ENCODE measurements around the gene PRLHR. TPM values are rescaled to one million over a fixed set of nuclear protein-coding genes. Genes with fewer than 3 reads are reported as not detected.

PRLHR gene
- total RNA-seq = not detected
- not detected for total RNA-seq (2013)

DNA sequence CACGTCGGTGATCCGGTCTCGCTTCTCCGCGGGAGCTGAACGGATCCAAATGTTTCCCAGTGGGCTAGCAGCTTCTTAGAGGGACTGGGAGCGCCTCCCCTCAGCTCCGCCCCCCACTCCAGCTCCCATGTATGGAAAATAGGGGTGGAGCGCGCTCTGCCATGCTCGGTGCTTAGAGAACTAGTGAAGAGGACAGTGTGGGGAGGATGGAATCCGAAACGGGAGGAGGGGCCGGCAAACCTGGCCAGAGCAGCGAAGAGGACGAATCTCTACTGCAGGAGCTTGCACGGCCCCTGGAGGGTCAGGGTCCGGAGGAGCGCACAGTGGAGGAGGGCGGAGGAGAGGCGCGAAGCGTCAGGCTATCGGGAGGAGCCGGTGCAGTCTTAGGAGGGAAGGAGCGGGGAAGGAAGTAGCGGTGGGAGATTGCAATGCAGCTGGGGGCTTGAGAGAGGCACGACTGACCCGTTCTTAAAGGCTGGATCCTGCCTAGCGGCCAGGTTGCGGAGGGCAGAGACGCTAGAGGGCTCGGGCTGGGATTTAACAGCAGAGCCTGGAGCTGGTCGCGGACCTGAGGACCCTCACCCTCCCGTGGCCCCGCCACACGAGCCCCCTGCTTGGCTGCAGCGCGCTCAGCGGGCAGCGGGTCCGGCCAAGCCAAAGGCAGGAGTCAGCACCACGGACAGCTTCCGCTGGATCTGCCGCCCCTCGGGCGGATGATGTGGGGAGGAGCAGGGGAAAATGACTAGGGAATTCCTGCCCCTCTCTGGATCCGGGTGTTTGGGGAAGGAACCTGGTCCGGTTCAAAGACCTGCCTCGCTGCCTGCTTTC lies at the start of gene PRLHR:
PRLHR (minus strand) TSS at position 51 of the 828 bp plus-strand sequence. CDS start 404 bp downstream, outside the sequence.
- ATAC-seq = no peak
- H3K4me3 ChIP-seq (ENCODE audit: low read length) = no peak within 1 kb of the TSS
- Mint-ChIP-seq H3K4me1 (peaks cover 12 to 25% of the 10 kb centered on the region in 2 donors), H3K27me3 (ENCODE audit: low read depth in 2 of 2) (peaks cover 68 to 82% of the 10 kb centered on the region in 2 donors), H3K36me3 (peaks cover 8% of the 10 kb centered on the region), H3K9me3 (no peaks in the 10 kb centered on the region), H3K4me3 (no peak within 1 kb of the TSS), H3K27ac (no peak within 1 kb of the TSS)
- intact Hi-C loops (cut with micrococcal nuclease) = no loop called here
- H3K27ac ChIP-seq (ENCODE audit: low read length) = no peak within 1 kb of the TSS
- WGBS (ENCODE audit: insufficient coverage) = 15% methylated on average over 49 of the region's 52 CpGs
- H3K27me3 ChIP-seq (ENCODE audit: control insufficient read depth, insufficient read depth, low read length) = peaks cover 30% of the 10 kb centered on the region
- H3K9me3 ChIP-seq (ENCODE audit: control insufficient read depth, insufficient read depth, low read length) = no peaks in the 10 kb centered on the region
- DNase-seq = peak in 1 of 2 donors; percentile 13
- peaks cover 15% of the 10 kb centered on the region for H3K4me1 ChIP-seq (ENCODE audit: control insufficient read depth, insufficient read depth, low read length)
- no peaks in the 10 kb centered on the region for H3K36me3 ChIP-seq (ENCODE audit: control insufficient read depth, insufficient read depth, low read length)
- TF ChIP-seq, protein P1, sequence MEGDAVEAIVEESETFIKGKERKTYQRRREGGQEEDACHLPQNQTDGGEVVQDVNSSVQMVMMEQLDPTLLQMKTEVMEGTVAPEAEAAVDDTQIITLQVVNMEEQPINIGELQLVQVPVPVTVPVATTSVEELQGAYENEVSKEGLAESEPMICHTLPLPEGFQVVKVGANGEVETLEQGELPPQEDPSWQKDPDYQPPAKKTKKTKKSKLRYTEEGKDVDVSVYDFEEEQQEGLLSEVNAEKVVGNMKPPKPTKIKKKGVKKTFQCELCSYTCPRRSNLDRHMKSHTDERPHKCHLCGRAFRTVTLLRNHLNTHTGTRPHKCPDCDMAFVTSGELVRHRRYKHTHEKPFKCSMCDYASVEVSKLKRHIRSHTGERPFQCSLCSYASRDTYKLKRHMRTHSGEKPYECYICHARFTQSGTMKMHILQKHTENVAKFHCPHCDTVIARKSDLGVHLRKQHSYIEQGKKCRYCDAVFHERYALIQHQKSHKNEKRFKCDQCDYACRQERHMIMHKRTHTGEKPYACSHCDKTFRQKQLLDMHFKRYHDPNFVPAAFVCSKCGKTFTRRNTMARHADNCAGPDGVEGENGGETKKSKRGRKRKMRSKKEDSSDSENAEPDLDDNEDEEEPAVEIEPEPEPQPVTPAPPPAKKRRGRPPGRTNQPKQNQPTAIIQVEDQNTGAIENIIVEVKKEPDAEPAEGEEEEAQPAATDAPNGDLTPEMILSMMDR (IDR thresholded peaks at IDR 0.05) = no peak

DNA sequence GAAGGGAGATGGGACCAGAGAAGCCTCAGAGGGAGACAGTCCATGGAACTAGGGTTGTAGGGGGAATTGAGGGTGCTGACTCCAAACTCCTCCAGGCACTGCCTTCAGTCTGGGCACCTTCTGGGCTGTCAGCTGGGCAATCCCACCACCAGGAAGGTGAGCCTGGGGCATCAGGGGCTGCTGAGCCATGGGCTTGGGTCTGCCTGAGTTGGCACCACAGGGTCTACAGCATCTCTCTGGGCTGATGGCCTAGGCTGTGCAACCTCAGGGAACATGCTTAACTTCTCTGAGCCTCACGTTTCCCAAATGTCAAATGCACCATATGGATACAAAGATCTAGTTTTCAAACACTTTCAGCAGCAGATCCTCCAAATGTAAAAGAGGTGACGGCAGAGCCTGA lies 46.8 kb upstream of the PRLHR start:
- H3K9me3 Mint-ChIP-seq = no peaks in the 10 kb centered on the region
- Histone ChIP-seq H3K27ac (ENCODE audit: low read length) (no peak overlapping the region), H3K4me3 (ENCODE audit: low read length) (no peak overlapping the region), H3K9me3 (ENCODE audit: control insufficient read depth, insufficient read depth, low read length) (no peaks in the 10 kb centered on the region), H3K36me3 (ENCODE audit: control insufficient read depth, insufficient read depth, low read length) (no peaks in the 10 kb centered on the region), H3K4me1 (ENCODE audit: control insufficient read depth, insufficient read depth, low read length) (no peaks in the 10 kb centered on the region), H3K27me3 (ENCODE audit: control insufficient read depth, insufficient read depth, low read length) (no peaks in the 10 kb centered on the region)
- ATAC-seq = no peak
- H3K4me3 Mint-ChIP-seq = no peak overlapping the region
- peaks cover 14 to 27% of the 10 kb centered on the region in 2 donors for H3K27me3 Mint-ChIP-seq (ENCODE audit: low read depth in 2 of 2)
- TF ChIP-seq, protein P1 (IDR thresholded peaks at IDR 0.05) = no peak
- intact Hi-C loops (cut with micrococcal nuclease) = no loop called here
- WGBS (ENCODE audit: insufficient coverage) = 84% methylated on average over 2 of the region's 2 CpGs
- no peak for DNase-seq
- no peak overlapping the region for H3K27ac Mint-ChIP-seq
- H3K36me3 Mint-ChIP-seq = no peaks in the 10 kb centered on the region
- no peaks in the 10 kb centered on the region for H3K4me1 Mint-ChIP-seq

DNA sequence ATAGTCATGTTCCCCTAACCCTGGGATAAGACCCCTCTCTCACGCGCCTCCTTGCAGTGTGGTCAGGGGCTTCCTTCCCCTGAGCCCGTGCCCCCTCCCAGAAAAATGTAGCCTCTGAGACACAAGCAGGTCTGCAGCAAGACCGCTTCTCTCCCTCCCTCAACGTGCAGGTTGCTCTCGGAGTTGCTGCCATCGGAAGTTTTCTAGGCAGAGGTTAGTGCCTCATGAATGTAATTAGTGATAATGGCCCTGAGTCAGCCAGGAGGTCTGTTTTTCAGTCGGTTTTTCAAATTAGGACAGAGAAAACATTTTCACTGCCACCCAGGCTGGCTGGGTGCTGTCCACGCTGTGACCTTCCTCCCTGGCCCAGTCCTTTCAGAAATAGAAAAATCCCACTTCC lies 43.2 kb upstream of the PRLHR start:
- ATAC-seq (no peak), DNase-seq (no peak)
- Histone ChIP-seq H3K4me1 (ENCODE audit: control insufficient read depth, insufficient read depth, low read length) (no peaks in the 10 kb centered on the region), H3K36me3 (ENCODE audit: control insufficient read depth, insufficient read depth, low read length) (no peaks in the 10 kb centered on the region), H3K27me3 (ENCODE audit: control insufficient read depth, insufficient read depth, low read length) (no peaks in the 10 kb centered on the region), H3K9me3 (ENCODE audit: control insufficient read depth, insufficient read depth, low read length) (no peaks in the 10 kb centered on the region), H3K27ac (ENCODE audit: low read length) (no peak overlapping the region), H3K4me3 (ENCODE audit: low read length) (no peak overlapping the region)
- no peaks in the 10 kb centered on the region for H3K9me3 Mint-ChIP-seq
- H3K4me3 Mint-ChIP-seq = no peak overlapping the region
- intact Hi-C loops (cut with micrococcal nuclease) = no loop called here
- no peaks in the 10 kb centered on the region for H3K36me3 Mint-ChIP-seq
- WGBS (ENCODE audit: insufficient coverage) = 82% methylated on average over 9 of the region's 9 CpGs
- H3K27me3 Mint-ChIP-seq (ENCODE audit: low read depth in 2 of 2) = peaks cover 13 to 40% of the 10 kb centered on the region in 2 donors
- no peak overlapping the region for H3K27ac Mint-ChIP-seq
- H3K4me1 Mint-ChIP-seq = no peaks in the 10 kb centered on the region
- TF ChIP-seq, protein P1 (IDR thresholded peaks at IDR 0.05) = no peak
